IPS-NIHi7 (cell line): ENCODE data around the gene CRYGB.
A peak's percentile ranks its signal among the peaks of the same experiment; 100 is the strongest.
"Not testable (repeated sequence)": the region's sequence is repeated elsewhere in the genome, so short reads cannot be mapped to it uniquely, and the experiment has no call there.

Experiments used
- DNase-seq: peaks from one replicate; pipeline ENCODE4 v3.0.0; 2012; ENCODE audit warnings: mixed read lengths; ENCODE audit errors: extremely low spot score

Gene CRYGB

GRCh38 chr2:208150094-208150493 lies 4.1 kb upstream of the CRYGB start:
- DNase-seq: no peak

GRCh38 chr2:208148803-208149202 lies 2.8 kb upstream of the CRYGB start:
- peak; percentile 45 for DNase-seq

- DNase-seq: no peak
These were observed 1.8 kb upstream of the CRYGB start for GRCh38 chr2:208147759-208148158.

DNA sequence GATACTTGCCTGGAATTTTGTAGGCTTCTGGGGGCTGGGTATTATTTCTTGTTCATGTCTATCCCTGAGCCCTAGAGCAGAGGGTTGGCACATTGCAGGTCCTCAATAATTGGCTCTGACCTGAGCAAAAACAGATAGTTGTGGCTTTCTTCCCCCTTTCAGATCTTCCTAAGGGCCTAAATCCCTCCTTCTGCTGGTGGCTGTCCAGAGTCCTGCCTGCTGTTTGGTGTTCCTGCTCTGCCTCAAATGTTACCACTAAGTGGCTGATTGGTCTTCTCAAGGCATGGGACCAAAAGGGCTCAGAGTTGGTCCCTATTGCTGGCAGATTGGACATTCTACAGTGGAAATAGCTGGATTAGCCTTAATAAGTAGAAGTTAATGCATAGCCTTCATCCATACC lies 1.1 kb upstream of the CRYGB start:
- DNase-seq: no peak

DNA sequence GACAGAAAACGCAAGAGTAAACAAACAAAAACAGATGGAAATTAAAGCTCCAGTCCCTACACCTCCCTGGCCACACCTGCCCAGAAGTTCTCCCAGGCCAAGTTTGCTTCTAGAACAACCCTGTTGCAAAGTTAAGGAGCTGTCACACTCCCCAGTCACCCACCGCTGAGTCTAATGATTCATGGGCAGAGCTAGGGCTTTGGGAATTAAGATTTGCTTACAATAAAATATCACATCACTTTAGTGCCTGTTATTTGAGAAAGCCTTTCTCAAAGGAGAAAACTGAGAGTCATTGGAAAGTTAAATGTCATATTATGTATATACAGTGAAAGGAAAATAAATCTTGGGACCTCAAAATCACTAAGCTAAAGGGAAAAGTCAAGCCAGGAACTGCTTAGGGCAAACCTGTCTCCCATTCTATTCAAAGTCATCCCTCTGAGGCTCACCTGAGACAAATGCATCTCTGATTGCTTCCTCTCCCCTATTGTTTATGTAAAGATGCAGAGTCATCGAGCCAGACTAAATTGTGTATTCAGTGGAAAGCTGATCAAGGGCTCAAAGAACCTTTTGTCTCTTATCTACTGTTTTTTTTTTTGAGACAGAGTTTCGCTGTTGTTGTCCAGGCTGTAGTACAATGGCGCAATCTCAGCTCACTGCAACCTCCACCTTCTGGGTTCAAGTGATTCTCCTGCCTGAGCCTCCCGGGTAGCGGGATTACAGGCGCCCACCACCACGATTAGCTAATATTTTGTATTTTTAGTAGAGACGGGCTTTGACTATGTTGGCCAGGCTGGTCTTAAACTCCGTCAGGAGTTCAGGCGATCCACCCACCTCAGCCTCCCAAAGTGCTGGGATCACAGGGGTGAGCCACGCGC lies 2.8 kb downstream of the CRYGB start:
- DNase-seq: no peak

DNA sequence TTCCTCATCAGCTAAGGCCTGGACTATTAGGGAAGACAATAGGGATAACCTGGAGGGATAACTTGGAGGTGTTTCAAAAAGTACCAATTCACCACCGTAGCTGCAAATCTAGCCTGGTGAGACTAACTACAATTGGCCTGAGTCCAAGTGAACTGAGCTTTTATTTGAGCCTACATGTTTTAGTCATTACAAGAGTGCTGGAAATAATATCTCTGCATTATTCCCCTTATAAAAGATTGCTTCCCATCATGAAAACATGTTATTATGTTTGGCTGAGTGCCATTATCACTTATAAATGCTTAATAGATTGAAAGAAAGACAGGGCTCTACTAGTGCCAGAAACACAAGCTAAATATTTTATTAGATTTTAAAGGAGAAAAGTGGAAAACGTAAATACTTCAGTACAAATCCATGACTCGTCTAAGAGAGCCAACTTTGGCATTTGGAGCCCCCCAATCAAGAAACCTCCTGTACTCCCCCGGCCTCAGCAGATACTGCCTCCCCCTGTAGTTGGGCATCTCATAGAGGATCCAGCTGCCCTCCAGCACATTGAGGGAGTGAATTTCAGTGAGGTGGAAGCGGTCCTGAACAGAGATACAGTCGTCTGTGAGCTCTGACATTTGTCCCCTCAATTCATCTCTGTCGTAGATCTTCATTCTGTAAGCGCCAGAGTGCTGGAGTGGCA lies 3.6 kb downstream of the CRYGB start:
- no peak for DNase-seq

- DNase-seq: no peak
These were observed 6.5 kb downstream of the CRYGB start for GRCh38 chr2:208139447-208139846.

DNA sequence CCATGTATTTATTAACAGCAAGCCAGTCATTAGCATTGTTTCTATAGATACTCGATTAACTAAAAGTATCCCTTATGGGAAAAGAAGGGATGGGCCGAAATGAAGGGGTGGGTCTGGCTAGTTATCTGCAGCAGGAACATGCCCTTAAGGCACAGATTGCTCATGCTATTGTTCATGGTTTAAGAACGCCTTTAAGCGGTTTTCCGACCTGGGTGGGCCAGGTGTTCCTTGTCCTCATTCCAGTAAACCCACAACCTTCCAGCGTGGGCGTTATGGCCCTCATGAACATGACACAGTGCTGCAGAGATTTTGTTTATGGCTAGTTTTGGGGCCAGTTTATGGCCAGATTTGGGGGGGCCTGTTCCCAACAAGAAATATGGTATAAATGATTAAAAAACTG lies 7.6 kb downstream of the CRYGB start:
- not testable (repeated sequence) for DNase-seq

GRCh38 chr2:208136716-208137094 lies 9.3 kb downstream of the CRYGB start:
- no peak for DNase-seq

DNA sequence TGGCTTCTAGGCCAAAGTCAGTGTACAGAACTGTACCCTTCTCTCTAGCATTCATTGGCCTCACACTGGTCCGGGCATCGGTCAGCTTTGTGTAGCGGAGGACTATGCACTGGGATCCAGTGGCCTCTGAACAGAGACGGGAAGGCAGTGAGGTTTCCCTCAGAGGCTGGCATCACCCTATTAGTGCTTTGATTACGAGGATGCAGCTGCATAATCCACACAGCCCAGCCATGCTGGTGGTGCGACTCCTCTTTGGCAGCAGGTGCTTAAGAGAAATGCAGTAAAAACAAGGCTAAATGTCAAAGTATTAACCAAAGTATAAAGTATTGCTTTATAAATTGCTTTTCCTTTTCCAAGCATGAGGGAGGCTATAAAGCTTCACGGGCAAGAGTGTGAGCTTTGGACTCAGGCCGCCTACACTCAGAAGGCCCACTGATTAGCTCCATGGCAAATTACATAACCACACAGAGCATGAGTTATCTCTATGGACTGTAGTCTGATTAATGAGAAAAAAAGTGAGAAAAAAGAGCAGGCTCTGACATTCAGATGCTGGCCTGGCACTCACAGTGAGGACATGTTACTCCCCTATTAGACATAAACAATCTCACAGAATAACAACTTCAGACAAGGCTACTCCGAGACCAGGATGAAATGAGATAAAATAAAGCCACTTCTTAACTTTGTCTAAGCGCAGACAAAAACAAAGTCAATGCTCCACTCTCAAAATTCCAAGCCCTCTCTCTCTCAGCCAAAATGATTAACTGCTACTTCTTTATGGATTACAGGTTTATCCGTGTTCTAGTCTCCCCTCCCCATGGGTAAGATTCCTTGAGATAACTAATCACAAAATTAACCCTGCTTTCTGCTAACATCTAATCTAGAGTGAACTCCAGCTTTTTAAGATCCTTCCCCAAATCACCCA lies 9.9 kb downstream of the CRYGB start:
- DNase-seq: no peak

GRCh38 chr2:208134928-208135586 lies 10.9 kb downstream of the CRYGB start:
- no peak for DNase-seq

- no peak for DNase-seq
These were observed 15.2 kb downstream of the CRYGB start for GRCh38 chr2:208130712-208131110.

DNA sequence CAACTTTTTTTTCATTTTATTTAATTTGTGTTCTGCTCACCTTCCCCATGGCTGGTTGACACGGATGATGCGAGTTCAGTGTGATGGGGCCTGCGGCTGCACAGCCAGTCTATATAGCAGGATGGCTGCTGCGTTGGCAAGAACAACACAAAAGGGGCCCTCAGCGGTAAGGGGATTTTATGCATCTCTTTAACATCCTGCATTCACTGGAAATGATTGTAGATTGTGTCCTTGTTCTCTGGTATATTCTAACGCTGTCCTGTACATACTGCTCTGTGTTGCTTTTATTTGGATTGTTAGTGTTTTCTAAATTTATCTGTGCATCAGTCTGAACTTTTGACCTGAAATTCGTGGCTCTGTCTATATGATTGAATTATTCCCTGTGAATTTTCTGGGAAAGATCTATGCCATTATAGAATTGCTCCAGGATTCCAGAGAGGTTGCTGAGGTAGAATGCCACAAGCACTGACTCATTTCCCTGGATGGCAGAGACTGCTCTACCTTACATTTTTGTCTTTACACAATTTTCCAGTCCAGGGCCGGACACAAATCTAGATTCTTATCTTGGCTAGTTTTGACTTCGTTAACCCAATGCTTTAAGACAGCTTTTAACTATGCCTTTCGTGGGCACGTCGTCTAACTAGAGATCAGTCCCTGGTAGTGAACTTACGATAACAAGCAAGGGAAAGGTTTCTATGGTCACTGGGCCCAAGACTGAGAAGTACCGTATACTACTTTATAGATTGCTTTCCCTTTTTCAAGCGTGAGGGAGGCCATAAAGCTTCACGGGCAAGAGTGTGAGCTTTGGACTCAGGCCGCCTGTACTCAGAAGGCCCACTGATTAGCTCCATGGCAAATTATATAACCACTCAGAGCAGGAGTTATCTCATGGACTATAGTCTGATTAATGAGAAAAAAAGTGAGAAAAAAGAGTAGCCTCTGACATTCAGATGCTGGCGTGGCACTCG lies 15.9 kb downstream of the CRYGB start, which contains the start of gene CRYGC:
Gene CRYGC (minus strand): TSS at position 85 of the 968 bp plus-strand sequence. CDS start 36 bp downstream, at position 49.
- no peak for DNase-seq

- no peak for DNase-seq
These were observed 17.8 kb downstream of the CRYGB start for GRCh38 chr2:208128136-208128535.

- no peak for DNase-seq
These were observed 18.9 kb downstream of the CRYGB start for GRCh38 chr2:208127090-208127489.

- no peak for DNase-seq
These were observed 20.7 kb downstream of the CRYGB start for GRCh38 chr2:208125251-208125650.

- DNase-seq: not testable (repeated sequence)
These were observed 21.8 kb downstream of the CRYGB start, which contains the start of gene CRYGD for GRCh38 chr2:208124013-208124715. Gene CRYGD (minus strand): TSS chr2:208124524. CDS start chr2:208124473, 51 bp downstream.

DNA sequence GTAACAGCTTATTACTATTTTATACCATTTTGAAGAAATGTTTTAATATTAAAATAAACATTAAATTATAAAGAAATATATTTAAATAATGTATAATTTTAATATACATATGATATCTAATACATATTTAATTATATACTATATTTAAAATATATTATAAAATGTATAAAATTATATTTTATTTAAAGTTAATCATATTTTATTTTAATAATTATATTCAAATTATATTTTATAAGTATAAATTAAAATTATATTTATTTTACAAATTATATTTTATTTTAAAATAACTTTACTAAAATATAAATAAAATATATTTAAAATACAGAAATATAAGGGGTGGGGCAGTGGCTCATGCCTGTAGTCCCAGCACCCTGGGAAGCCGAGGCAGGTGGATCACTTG lies 23.7 kb downstream of the CRYGB start:
- DNase-seq: no peak

DNA sequence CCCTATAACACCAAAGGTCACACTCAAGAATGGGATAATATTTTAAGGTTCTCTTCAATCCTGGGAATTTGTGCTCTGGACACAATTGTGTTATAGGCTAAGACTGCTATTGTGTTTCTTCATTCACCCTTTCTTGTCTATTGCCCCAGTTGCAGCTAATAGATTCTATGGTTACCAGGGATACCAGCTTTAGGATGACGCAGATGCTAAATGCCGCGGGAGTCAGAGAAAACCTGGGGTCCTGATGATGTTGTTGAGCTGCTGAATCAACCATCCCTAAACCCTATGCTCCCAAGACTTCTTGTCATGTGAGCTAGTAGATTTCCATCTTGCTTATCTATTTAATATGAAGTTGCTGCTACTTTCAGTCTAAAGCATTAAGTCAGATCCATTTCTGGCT lies 27.0 kb downstream of the CRYGB start:
- no peak for DNase-seq
